Measurements from ENCODE around the gene RAB24.
"Not testable (repeated sequence)": the region's sequence is repeated elsewhere in the genome, so short reads cannot be mapped to it uniquely, and the experiment has no call there.

Gene RAB24

DNA sequence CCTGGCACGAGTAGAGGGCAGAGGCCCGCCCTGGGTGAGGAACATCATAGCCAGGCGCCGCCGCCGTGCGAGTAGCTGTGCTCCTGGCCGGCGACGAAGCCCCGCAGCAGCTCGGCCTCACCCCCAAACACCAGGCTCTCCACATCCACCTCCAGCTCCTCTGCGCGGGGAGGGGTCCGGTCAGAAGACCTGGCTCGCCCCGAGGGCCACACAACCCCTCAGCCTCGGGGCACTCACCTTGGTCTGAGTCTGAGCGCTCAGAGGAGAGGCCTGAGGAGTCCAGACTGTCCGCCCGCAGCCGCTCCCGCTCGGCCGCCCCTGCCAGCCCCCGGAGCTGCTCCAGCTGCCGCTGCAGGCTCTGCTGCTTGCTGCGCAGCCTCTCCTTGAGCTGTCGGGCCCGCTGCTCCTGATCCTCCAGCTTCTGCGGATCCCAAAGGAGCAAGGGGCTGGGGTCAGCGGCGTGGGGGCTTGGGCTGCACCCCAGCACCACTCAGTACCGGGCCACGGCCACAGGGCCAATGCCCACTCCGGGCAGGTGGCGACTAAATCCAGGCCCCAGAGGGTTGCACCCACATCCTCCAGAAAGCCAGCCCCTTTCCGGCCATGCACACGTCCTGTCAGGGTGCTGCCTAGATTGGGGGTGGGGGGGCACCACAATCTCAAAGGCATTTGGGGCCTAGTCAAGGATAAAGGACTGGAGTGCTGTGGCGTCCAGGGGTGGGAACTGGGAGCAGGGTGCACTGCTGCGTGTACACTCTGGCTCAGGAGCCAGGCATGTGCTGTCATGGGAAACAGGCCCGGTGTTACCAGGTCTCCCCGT, 4.2 kb upstream of the RAB24 start:
- H3K4me3 ChIP-seq (ENCODE audit: low read length) = no peak overlapping the region
- peaks cover 14% of the 10 kb centered on the region for H3K4me1 ChIP-seq (ENCODE audit: insufficient read depth, low read length)
- no peak overlapping the region for H3K27ac ChIP-seq (ENCODE audit: low read length)
- H3K9ac ChIP-seq (ENCODE audit: low read depth, low read length) = no peak overlapping the region
- no peaks in the 10 kb centered on the region; the same call in 1 of the 2 replicates for H3K27me3 ChIP-seq (ENCODE audit: insufficient read depth, low read length)
- peaks cover 27% of the 10 kb centered on the region for H3K36me3 ChIP-seq (ENCODE audit: insufficient read depth, low read depth, low read length)
- H3K9me3 ChIP-seq (ENCODE audit: insufficient read depth, low read depth, low read length) = no peaks in the 10 kb centered on the region

DNA sequence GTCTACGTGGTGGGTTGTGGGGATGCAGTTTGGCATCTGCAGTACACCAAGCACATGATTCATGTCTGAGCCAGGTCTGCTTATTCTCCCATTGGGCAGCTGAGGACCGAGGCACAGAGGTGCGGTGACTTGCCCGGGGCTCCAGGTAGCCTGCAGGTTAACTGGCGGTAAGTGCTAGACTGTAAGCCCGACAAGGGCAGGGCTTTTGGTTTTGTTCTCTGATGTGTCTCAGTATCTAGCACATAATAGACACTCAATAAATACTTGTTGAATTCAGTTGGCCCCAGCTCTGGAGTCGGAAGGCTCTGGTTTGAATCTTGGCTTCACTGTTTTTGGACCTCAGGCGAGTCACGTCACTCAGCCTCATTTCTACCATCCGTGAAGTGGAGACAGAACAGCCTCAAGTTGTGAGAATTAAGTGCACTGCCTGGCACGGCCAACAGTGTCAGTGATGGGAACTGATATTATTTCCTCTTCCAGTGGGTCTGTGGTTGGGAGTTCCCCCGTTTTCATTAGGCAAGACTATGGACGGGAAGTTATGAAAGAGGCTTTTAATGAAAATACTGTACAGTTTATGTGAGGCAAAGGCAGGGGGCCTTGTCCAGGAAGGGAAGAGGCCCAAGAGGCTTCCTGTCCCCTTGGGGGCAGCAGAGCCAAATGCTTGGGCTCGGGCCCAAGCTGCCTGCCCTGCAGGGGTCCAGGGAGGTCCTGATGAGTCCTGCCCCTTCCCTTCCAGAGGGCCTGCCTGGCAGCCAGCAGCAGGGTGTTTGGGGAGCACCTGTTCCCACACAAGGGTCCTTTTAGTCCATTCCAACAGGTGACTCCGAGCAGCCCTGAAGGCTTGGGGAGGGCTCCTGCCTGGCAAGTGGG, 3.4 kb upstream of the RAB24 start:
- Histone ChIP-seq H3K36me3 (ENCODE audit: insufficient read depth, low read depth, low read length) (peaks cover 29% of the 10 kb centered on the region), H3K9me3 (ENCODE audit: insufficient read depth, low read depth, low read length) (no peaks in the 10 kb centered on the region), H3K27me3 (ENCODE audit: insufficient read depth, low read length) (no peaks in the 10 kb centered on the region; the same call in 1 of the 2 replicates), H3K27ac (ENCODE audit: low read length) (no peak overlapping the region), H3K4me3 (ENCODE audit: low read length) (no peak overlapping the region), H3K9ac (ENCODE audit: low read depth, low read length) (no peak overlapping the region), H3K4me1 (ENCODE audit: insufficient read depth, low read length) (peaks cover 14% of the 10 kb centered on the region)

DNA sequence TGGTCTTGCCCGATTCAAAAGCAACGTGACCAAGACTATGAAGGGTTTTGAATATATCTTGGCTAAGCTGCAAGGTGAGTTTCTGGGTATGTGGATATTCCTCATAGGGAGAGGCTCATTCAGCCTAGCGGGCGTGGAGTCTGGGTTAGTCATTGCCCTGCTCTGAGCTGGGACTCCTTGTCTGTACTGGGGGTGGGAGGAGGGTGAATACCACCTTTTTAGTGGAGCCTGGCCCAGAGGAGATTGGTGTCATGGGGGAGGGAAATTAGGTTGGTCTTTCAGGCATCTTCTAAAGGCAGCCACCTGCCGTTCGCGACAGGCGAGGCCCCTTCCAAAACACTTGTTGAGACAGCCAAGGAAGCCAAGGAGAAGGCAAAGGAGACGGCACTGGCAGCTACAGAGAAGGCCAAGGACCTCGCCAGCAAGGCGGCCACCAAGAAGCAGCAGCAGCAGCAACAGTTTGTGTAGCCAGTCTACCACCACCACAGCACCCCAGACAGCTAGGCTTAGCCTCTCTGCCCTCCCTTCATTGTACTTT, 2.7 kb upstream of the RAB24 start:
- Histone ChIP-seq H3K36me3 (ENCODE audit: insufficient read depth, low read depth, low read length) (peaks cover 36% of the 10 kb centered on the region), H3K4me1 (ENCODE audit: insufficient read depth, low read length) (peaks cover 14% of the 10 kb centered on the region)
- not testable (repeated sequence) for H3K9ac ChIP-seq (ENCODE audit: low read depth, low read length); H3K27me3 ChIP-seq (ENCODE audit: insufficient read depth, low read length); H3K4me3 ChIP-seq (ENCODE audit: low read length); H3K27ac ChIP-seq (ENCODE audit: low read length); H3K9me3 ChIP-seq (ENCODE audit: insufficient read depth, low read depth, low read length)

DNA sequence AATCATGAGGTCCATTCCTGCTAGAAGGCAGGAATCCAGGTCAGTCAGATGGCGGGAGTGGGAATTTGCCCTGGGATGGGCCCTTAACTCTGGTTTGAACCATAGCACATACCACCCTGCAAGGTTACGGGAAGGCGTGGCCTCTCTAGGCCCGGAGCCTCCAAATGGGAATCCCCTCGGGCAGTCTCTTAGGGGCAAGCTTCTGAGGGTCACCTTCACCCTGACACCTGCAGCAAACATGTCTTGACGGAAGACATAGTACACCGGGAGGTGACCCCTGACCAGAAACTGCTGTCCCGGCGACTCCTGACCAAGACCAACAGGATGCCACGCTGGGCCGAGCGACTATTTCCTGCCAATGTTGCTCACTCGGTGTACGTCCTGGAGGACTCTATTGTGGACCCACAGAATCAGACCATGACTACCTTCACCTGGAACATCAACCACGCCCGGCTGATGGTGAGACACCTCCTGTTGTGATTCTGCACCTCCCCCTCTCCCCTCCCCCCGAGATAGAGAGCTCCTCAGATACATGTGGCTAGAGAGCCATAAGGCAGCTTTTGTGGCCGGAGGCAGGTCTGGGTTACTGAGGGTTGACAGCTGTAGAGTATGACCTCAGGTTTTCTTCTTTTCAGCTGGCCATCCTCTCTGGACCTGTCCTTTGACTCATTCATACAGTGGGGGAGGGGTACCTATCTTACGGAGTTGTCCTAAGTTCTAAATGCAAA, 1.0 kb upstream of the RAB24 start:
- no peak overlapping the region for H3K27ac ChIP-seq (ENCODE audit: low read length)
- H3K4me1 ChIP-seq (ENCODE audit: insufficient read depth, low read length) = peaks cover 5% of the 10 kb centered on the region
- peaks cover 45% of the 10 kb centered on the region for H3K36me3 ChIP-seq (ENCODE audit: insufficient read depth, low read depth, low read length)

DNA sequence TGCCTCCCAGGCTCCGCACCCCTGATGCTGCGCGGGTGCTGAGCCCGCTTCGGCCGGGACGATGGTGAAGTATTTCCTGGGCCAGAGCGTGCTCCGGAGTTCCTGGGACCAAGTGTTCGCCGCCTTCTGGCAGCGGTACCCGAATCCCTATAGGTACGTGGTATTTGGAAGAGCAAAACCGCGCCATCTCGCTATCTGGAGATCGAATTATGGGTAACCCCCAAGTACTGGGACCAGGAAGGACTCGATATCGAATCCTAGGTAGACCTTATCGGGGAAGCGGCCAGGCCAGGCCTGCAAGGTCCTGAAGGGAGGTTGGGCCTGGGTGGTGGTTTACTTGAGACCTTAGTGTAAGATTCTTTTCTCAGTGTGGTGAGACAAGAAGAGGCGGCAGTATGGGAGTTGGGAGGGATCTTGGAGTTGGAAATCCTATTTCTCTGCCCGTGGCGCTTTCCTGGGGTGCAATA, 439 bp upstream of the RAB24 start:
- Histone ChIP-seq H3K4me3 (ENCODE audit: low read length) (peak overlapping the region; percentile 98), H3K27ac (ENCODE audit: low read length) (no peak overlapping the region), H3K27me3 (ENCODE audit: insufficient read depth, low read length) (no peaks in the 10 kb centered on the region), H3K9ac (ENCODE audit: low read depth, low read length) (peak overlapping the region; percentile 96; the same call in 1 of the 2 replicates), H3K36me3 (ENCODE audit: insufficient read depth, low read depth, low read length) (peaks cover 45% of the 10 kb centered on the region), H3K4me1 (ENCODE audit: insufficient read depth, low read length) (peaks cover 5% of the 10 kb centered on the region), H3K9me3 (ENCODE audit: insufficient read depth, low read depth, low read length) (no peaks in the 10 kb centered on the region)

More for the DNA sequence above, 1.0 kb upstream of the RAB24 start:
- Histone ChIP-seq H3K27me3 (ENCODE audit: insufficient read depth, low read length) (no peaks in the 10 kb centered on the region), H3K4me3 (ENCODE audit: low read length) (peak overlapping the region; percentile 98), H3K9ac (ENCODE audit: low read depth, low read length) (peak overlapping the region; percentile 96; the same call in 1 of the 2 replicates), H3K9me3 (ENCODE audit: insufficient read depth, low read depth, low read length) (no peaks in the 10 kb centered on the region)

DNA sequence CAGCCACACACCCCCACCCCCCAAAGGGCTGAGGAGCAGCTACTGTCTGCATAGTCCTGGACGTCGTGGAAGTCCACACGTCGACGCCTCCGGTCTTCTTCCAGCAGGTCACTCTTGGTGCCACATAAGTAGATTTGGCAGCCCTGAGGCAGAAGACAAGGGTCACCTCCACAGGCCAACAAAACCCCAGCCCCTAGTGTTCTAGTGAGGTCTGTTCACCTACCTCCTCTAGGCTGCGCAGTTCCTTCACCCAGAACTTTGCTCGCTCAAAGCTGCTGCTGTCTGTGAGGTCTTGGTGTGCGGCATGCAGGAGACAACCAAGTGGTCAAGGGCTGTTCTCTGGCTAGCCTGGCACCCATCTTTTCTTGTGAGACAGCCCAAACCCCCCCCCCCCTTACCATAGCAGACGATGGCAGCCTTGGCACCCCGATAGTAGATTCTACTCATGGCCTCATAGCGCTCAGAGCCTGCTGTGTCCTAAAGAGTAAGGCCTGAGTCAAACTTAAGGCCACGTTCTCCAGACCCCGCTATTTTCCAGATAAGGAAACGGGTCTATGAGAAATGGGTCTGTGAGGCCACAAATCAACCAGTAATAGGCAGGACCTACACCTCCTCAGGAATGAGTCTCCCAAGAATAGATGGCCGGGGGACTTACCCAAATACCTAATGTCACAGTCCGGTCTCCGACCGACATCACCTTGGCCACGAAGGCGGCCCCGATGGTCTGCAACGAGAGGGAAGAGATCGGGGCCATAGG, 987 bp downstream of the RAB24 start:
- Histone ChIP-seq H3K9me3 (ENCODE audit: insufficient read depth, low read depth, low read length) (no peaks in the 10 kb centered on the region), H3K27ac (ENCODE audit: low read length) (no peak overlapping the region), H3K4me3 (ENCODE audit: low read length) (peak overlapping the region; percentile 98), H3K27me3 (ENCODE audit: insufficient read depth, low read length) (no peaks in the 10 kb centered on the region), H3K36me3 (ENCODE audit: insufficient read depth, low read depth, low read length) (peaks cover 57% of the 10 kb centered on the region), H3K9ac (ENCODE audit: low read depth, low read length) (peak overlapping the region; percentile 71; the same call in 1 of the 2 replicates), H3K4me1 (ENCODE audit: insufficient read depth, low read length) (peaks cover 5% of the 10 kb centered on the region)

DNA sequence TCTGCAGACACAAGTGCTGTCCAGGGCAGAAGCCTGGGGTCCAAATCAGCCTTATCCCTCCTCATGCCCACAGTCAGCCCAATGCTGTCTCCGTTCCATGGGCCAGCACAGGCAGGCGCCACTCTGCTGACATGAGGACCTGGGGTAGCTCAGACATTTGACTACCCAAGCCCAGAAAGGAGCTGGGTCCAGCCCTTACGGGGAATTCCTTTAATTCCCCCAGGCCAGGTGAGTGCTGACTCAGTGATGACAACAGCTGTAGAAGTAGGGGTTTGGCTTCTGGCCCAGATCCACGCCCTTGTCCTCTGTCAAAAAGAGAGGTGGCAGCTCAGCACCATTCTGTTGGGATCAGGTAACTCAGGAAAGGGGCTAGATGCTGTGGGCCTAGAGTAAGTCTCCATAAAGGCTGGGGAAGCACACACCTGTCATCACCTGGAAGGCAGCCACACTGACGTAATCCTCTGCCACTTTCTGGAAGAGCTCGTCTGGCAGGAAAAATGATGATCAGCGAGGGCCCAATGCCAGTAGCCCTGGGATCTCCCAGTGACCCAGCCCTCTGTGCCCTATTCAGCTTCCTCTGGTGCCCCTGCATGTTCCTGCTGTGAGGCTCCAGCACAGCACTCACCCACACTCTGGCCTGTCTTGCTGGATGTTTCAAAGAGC, 1.9 kb downstream of the RAB24 start:
- no peak overlapping the region for H3K27ac ChIP-seq (ENCODE audit: low read length)
- no peak overlapping the region for H3K9ac ChIP-seq (ENCODE audit: low read depth, low read length)

DNA sequence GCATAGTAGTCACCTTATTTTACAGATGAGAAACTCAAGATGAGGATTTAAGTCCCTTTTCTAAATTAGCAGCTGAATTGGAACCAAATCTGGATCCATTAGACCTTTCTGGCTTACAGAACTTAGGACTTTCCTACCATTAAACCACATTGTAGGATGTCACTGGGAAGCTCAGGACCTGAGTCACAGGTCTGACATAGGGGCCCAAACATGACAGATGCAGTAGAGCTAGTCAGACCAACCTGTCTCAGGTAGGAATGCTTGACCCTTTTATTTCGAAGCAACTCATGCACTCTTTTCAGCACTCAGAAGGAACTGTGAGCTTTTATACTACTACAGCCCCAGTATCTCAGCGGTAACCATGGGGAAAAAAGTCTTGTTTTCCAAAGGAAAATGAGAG, 2.6 kb downstream of the RAB24 start:
- Histone ChIP-seq H3K36me3 (ENCODE audit: insufficient read depth, low read depth, low read length) (peaks cover 57% of the 10 kb centered on the region), H3K27me3 (ENCODE audit: insufficient read depth, low read length) (no peaks in the 10 kb centered on the region), H3K4me1 (ENCODE audit: insufficient read depth, low read length) (peaks cover 5% of the 10 kb centered on the region), H3K9ac (ENCODE audit: low read depth, low read length) (no peak overlapping the region), H3K27ac (ENCODE audit: low read length) (no peak overlapping the region), H3K4me3 (ENCODE audit: low read length) (no peak overlapping the region), H3K9me3 (ENCODE audit: insufficient read depth, low read depth, low read length) (no peaks in the 10 kb centered on the region)

More for the DNA sequence above, 1.9 kb downstream of the RAB24 start:
- Histone ChIP-seq H3K4me1 (ENCODE audit: insufficient read depth, low read length) (peaks cover 5% of the 10 kb centered on the region), H3K27me3 (ENCODE audit: insufficient read depth, low read length) (no peaks in the 10 kb centered on the region), H3K9me3 (ENCODE audit: insufficient read depth, low read depth, low read length) (no peaks in the 10 kb centered on the region), H3K4me3 (ENCODE audit: low read length) (no peak overlapping the region; the same call in 1 of the 2 replicates), H3K36me3 (ENCODE audit: insufficient read depth, low read depth, low read length) (peaks cover 57% of the 10 kb centered on the region)

DNA sequence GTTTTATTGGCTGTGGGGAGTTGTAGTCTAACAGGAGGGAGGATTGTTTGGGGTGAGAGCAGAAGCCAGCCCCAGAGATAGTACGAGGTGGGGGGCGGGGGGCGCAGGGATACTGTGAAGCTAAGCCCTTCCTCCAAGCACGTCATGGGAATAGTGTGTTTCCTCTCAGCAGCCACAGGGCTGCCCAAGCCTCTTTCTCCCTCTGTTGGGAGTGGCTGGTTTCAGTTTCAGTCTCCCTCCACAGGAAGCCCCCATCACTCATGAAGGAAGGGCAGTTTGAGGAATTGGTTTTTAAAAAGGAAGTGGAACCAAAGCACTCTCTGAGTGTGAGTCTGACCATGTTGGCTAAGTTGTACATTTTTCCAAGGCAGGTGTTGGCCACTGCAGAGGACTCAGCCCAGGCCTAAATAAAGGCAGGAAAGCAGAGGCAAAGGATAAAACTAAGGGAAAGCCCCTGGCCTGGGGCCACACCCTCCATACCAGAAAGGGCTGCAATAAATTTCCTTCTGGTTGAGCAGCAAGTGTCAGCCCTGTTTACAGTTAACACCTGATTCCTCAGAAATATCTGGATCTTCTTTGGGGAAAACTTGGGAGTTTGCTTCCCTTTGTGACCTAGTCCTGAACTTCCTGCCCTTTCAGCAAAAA, 3.2 kb downstream of the RAB24 start:
- H3K4me1 ChIP-seq (ENCODE audit: insufficient read depth, low read length) = peaks cover 5% of the 10 kb centered on the region
- no peak overlapping the region for H3K9ac ChIP-seq (ENCODE audit: low read depth, low read length)
- peaks cover 57% of the 10 kb centered on the region for H3K36me3 ChIP-seq (ENCODE audit: insufficient read depth, low read depth, low read length)
- H3K4me3 ChIP-seq (ENCODE audit: low read length) = no peak overlapping the region
- H3K27me3 ChIP-seq (ENCODE audit: insufficient read depth, low read length) = no peaks in the 10 kb centered on the region
- no peak overlapping the region for H3K27ac ChIP-seq (ENCODE audit: low read length)
- H3K9me3 ChIP-seq (ENCODE audit: insufficient read depth, low read depth, low read length) = no peaks in the 10 kb centered on the region

DNA sequence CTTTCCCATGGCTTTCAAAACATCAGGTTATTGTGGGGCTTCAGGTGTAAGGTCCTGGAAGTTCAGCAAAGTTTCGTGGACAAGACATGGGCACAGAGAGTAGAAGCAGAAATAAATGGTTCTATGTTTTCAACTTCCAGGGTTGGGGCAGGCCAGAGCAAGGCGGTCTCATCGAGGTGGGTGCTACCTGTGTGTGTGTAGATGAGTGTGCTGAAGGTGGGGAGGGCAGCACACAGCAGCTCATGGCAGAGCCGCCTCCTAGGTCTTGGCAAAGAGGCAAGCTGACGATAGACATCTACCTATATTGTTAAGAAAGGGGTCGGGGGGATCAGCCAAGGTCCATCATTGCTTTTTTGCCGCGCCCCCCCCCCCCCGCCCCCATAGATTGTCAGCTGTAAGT, 3.8 kb downstream of the RAB24 start:
- Histone ChIP-seq H3K4me3 (ENCODE audit: low read length) (no peak overlapping the region), H3K4me1 (ENCODE audit: insufficient read depth, low read length) (peaks cover 2% of the 10 kb centered on the region), H3K27ac (ENCODE audit: low read length) (no peak overlapping the region), H3K27me3 (ENCODE audit: insufficient read depth, low read length) (no peaks in the 10 kb centered on the region), H3K9me3 (ENCODE audit: insufficient read depth, low read depth, low read length) (no peaks in the 10 kb centered on the region), H3K9ac (ENCODE audit: low read depth, low read length) (no peak overlapping the region), H3K36me3 (ENCODE audit: insufficient read depth, low read depth, low read length) (peaks cover 57% of the 10 kb centered on the region)

Data from iPS-20b (cell line).